ENCODE data around the gene NDE1. TPM values are rescaled to one million over a fixed set of nuclear protein-coding genes. Genes with fewer than 3 reads are reported as not detected.
"Not testable (repeated sequence)": the region's sequence is repeated elsewhere in the genome, so short reads cannot be mapped to it uniquely, and the experiment has no call there.

NDE1 gene
- total RNA-seq, 2 donors from 2014 or later = 11.2 to 37.9 TPM

DNA sequence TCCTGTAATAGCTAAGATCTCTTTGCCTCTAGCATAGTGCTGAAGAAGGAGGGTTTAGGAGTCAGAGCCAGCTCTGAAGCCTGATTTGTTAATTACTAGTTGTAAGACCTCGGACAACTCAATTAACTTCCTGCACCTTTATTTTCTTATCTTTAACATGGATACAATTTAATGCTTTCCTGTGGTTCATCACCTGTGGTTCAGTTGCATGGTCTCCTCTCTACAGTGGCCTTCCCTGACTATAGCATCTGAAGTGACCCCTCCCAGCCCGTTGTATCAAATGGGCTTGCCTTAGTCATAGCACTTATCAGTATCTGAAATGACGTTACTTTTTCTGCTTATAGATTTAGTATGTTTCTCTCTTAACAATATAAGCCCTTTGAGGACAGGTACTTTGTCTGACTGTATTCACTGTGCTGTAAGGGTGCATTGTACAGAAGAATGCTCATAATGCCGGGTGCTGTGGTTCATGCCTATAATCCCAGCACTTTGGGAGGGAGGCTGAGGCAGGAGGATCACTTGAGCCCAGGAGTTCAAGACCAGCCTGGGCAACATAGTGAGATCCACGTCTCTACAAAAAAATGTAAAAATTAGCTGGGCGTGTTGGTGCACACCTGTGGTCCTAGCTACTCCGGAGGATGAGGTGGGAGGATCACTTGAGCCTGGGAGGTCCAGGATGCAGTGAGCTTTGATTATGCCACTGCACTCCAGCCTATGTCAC lies 2.6 kb upstream of the NDE1 start:
- Histone ChIP-seq H3K27ac (no peak overlapping the region), H3K4me1 (peaks cover 14% of the 10 kb centered on the region), H3K9me3 (no peaks in the 10 kb centered on the region), H3K27me3 (no peaks in the 10 kb centered on the region), H3K4me3 (no peak overlapping the region), H3K36me3 (replicated peaks in 1 of 2; ENCODE audit: insufficient read depth in 1 of 2, low read depth in 2 of 2) (no peaks in the 10 kb centered on the region)
- no peak for TF ChIP-seq CTCF (IDR thresholded peaks at IDR 0.05)
- TF ChIP-seq POLR2A (IDR thresholded peaks at IDR 0.05) = no peak
- no peak for DNase-seq
- ATAC-seq = no peak
- 48 to 51% methylated on average over 7 of the region's 7 CpGs for WGBS, 2 donors
- intact Hi-C loops (cut with DNase I) = no loop called here

GRCh38 chr16:15648135-15648730 lies 1.8 kb upstream of the NDE1 start:
- Histone ChIP-seq H3K9me3 (no peaks in the 10 kb centered on the region), H3K4me1 (peaks cover 14% of the 10 kb centered on the region), H3K4me3 (no peak overlapping the region), H3K36me3 (replicated peaks in 1 of 2; ENCODE audit: insufficient read depth in 1 of 2, low read depth in 2 of 2) (no peaks in the 10 kb centered on the region), H3K27me3 (no peaks in the 10 kb centered on the region), H3K27ac (no peak overlapping the region)
- no peak for TF ChIP-seq CTCF (IDR thresholded peaks at IDR 0.05)
- TF ChIP-seq POLR2A (IDR thresholded peaks at IDR 0.05) = no peak
- intact Hi-C loops (cut with DNase I) = no loop called here
- no peak for DNase-seq
- ATAC-seq = no peak
- WGBS, 2 donors = 76 to 83% methylated on average over 9 of the region's 9 CpGs

DNA sequence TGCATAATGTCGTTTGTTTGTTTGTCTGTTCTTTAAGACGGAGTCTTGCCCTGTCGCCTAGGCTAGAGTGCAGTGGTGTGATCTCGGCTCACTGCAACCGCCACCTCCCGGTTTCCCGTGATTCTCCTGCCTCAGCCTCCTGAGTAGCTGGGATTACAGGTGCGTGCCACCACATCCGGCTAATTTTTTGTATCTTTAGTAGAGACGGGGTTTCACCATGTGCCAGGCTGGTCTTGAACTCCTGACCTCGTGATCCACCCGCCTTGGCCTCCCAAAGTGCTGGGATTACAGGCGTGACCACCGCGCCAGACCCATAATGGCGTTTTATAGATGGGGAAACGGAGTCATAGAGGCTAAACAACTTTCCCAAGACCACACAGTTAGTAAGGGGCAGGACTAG lies 734 bp upstream of the NDE1 start:
- ATAC-seq; H3K4me3 ChIP-seq; H3K27me3 ChIP-seq; DNase-seq; H3K36me3 ChIP-seq (replicated peaks in 1 of 2; ENCODE audit: insufficient read depth in 1 of 2, low read depth in 2 of 2); intact Hi-C loops (cut with DNase I); H3K9me3 ChIP-seq: not testable (repeated sequence)
- 64 to 69% methylated on average over 11 to 17 of the region's 17 CpGs for WGBS, 2 donors
- Histone ChIP-seq H3K27ac (peak overlapping the region in 3 of 4 donors; percentile 65 to 85 (median 83)), H3K4me1 (peaks cover 14% of the 10 kb centered on the region)

GRCh38 chr16:15649727-15650018 lies 372 bp upstream of the NDE1 start:
- DNase-seq = no peak
- 0 to 1% methylated on average over 11 to 14 of the region's 14 CpGs for WGBS, 2 donors
- Histone ChIP-seq H3K27me3 (no peaks in the 10 kb centered on the region), H3K9me3 (no peaks in the 10 kb centered on the region), H3K4me1 (peaks cover 14% of the 10 kb centered on the region), H3K27ac (peak overlapping the region; percentile 2 to 85 (median 74)), H3K4me3 (peak overlapping the region in 1 of 2 donors; percentile 78), H3K36me3 (replicated peaks in 1 of 2; ENCODE audit: insufficient read depth in 1 of 2, low read depth in 2 of 2) (no peaks in the 10 kb centered on the region)
- ATAC-seq = no peak
- TF ChIP-seq POLR2A (IDR thresholded peaks at IDR 0.05) (no peak), CTCF (IDR thresholded peaks at IDR 0.05) (no peak)
- intact Hi-C loops (cut with DNase I) = no loop called here

DNA sequence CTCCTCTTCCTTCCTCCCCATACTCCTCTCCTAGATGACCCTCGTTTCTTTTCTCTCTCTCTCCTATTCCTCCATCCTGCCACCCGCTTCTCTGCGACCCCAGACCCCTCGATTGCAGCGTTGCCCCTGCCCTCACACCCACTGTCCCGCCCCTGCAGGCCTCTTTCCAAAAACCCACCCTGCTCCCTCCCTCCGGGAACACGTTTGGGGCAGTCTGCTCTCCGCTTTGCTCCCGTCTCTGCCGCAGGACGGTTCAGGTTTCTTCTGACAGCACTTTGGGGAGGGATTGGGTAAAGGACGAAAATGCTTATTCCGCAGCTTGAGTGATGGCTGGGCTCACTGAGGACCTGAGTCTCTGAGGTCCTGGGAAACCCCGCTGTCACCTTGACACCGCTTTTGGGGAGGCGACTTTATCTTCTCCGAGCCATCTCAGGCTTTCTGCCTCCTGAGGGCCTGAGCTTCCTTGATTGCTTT lies 690 bp downstream of the NDE1 start:
- DNase-seq (peak in 2 of 4 donors; percentile 8 to 22), ATAC-seq (no peak)
- Histone ChIP-seq H3K4me1 (peaks cover 14% of the 10 kb centered on the region), H3K4me3 (peak overlapping the region; percentile 44 to 78), H3K36me3 (replicated peaks in 1 of 2; ENCODE audit: insufficient read depth in 1 of 2, low read depth in 2 of 2) (no peaks in the 10 kb centered on the region), H3K27me3 (no peaks in the 10 kb centered on the region), H3K27ac (peak overlapping the region in 3 of 4 donors; percentile 65 to 85 (median 83)), H3K9me3 (no peaks in the 10 kb centered on the region)
- WGBS, 2 donors = 1 to 2% methylated on average over 18 of the region's 18 CpGs
- intact Hi-C loops (cut with DNase I) = no loop called here
- TF ChIP-seq POLR2A (IDR thresholded peaks at IDR 0.05) (no peak), CTCF (IDR thresholded peaks at IDR 0.05) (no peak)
